GM23338 (cell line): Measurements from ENCODE around the gene TMPRSS6. TPM values are rescaled to one million over a fixed set of nuclear protein-coding genes. Genes with fewer than 3 reads are reported as not detected.

ENCODE experiments used
- ATAC-seq: fragments of 200-7000 bp; cut with Tn5 transposase; 3 replicates; pipeline ENCODE4 v1.9.1; 2020
- DNase-seq: peaks from one replicate; pipeline ENCODE4 v3.0.0-alpha.2; 2015; ENCODE audit warnings: low spot score
- H2AFZ ChIP-seq: fragments of 200-600 bp; sonication (generic); 2 replicates; pipeline ENCODE4 v1.8.0; 2016; ENCODE audit warnings: antibody characterized with exemption, mild to moderate bottlenecking, moderate library complexity
- H3F3A ChIP-seq: fragments of 200-600 bp; sonication (generic); replicated peaks from 2 replicates; pipeline ENCODE4 v1.8.0; 2017; ENCODE audit warnings: antibody characterized with exemption, mixed run types, low read depth
- H3K27ac ChIP-seq: fragments of 200-600 bp; sonication (generic); 2 replicates; pipeline ENCODE4 v1.6.1; 2016; ENCODE audit warnings: low read depth
- H3K27me3 ChIP-seq: fragments of 200-600 bp; sonication (generic); 2 replicates; pipeline ENCODE4 v1.8.0; 2016; ENCODE audit warnings: mild to moderate bottlenecking, mixed run types, moderate library complexity; ENCODE audit not compliant: insufficient read depth
- H3K36me3 ChIP-seq: fragments of 200-600 bp; sonication (generic); 2 replicates; pipeline ENCODE4 v1.8.0; 2016; ENCODE audit warnings: mild to moderate bottlenecking; ENCODE audit not compliant: insufficient read depth
- H3K4me1 ChIP-seq: fragments of 200-600 bp; sonication (generic); 2 replicates; pipeline ENCODE4 v1.8.0; 2016; ENCODE audit warnings: mild to moderate bottlenecking, moderate library complexity; ENCODE audit not compliant: insufficient read depth
- H3K4me2 ChIP-seq: fragments of 200-600 bp; sonication (generic); 2 replicates; pipeline ENCODE4 v1.7.1; 2017; ENCODE audit warnings: mixed run types
- H3K4me3 ChIP-seq: fragments of 200-600 bp; sonication (generic); 2 replicates; pipeline ENCODE4 v1.6.1; 2016; ENCODE audit warnings: mixed run types
- H3K79me2 ChIP-seq: fragments of 200-600 bp; sonication (generic); replicated peaks from 2 replicates; pipeline ENCODE4 v1.8.0; 2017; ENCODE audit warnings: mild to moderate bottlenecking; ENCODE audit not compliant: insufficient read depth
- H3K9me2 ChIP-seq: fragments of 200-600 bp; sonication (generic); 2 replicates; pipeline ENCODE4 v1.8.0; 2017; ENCODE audit not compliant: insufficient read depth
- H4K20me1 ChIP-seq: fragments of 200-600 bp; sonication (generic); replicated peaks from 2 replicates; pipeline ENCODE4 v1.8.0; 2017; ENCODE audit warnings: mild to moderate bottlenecking; ENCODE audit not compliant: insufficient read depth
- H3K27ac Mint-ChIP-seq: 2 replicates; pipeline ENCODE4 v1.8.0; 2020; ENCODE audit warnings: inconsistent platforms, mild to moderate bottlenecking, moderate library complexity, mixed read lengths
- H3K27me3 Mint-ChIP-seq: 3 replicates; pipeline ENCODE4 v1.8.0; 2022; ENCODE audit warnings: low read depth, mild to moderate bottlenecking, moderate library complexity, mixed read lengths, inconsistent platforms; ENCODE audit not compliant: insufficient read depth, poor library complexity
- H3K36me3 Mint-ChIP-seq: 3 replicates; pipeline ENCODE4 v1.8.0; 2021; ENCODE audit warnings: low read depth, mild to moderate bottlenecking, inconsistent platforms, moderate library complexity, mixed read lengths
- H3K4me1 Mint-ChIP-seq: 3 replicates; pipeline ENCODE4 v1.8.0; 2020; ENCODE audit warnings: mild to moderate bottlenecking, inconsistent platforms, mixed read lengths
- H3K4me3 Mint-ChIP-seq: 3 replicates; pipeline ENCODE4 v1.8.0; 2021; ENCODE audit warnings: moderate library complexity, mild to moderate bottlenecking, inconsistent platforms, mixed read lengths
- H3K9me3 Mint-ChIP-seq: 3 replicates; pipeline ENCODE4 v1.8.0; 2020; ENCODE audit warnings: moderate library complexity, mild to moderate bottlenecking, inconsistent platforms, mixed read lengths
- CREB1 ChIP-seq: fragments of 250-450 bp; sonication (Bioruptor Pico); IDR thresholded peaks from 2 replicates; pipeline ENCODE4 v1.5.0; 2020; ENCODE audit warnings: low read depth, mild to moderate bottlenecking, moderate library complexity
- CTCF ChIP-seq, 2 experiments: fragments of 200-600 bp in 1 of 2; sonication (generic) in 1 of 2; conservative IDR thresholded peaks; 2 replicates each; pipeline versions ENCODE4 v1.5.1 to v1.6.1; 2016 to 2017; ENCODE audit warnings: antibody characterized with exemption in 2 of 2, low read depth in 2 of 2, mild to moderate bottlenecking in 2 of 2, moderate library complexity in 1 of 2
- EZH2 ChIP-seq: fragments of 200-600 bp; sonication (generic); IDR thresholded peaks from one replicate; pipeline ENCODE4 v1.8.0; 2017; ENCODE audit warnings: antibody characterized with exemption, mild to moderate bottlenecking, low read depth; ENCODE audit not compliant: unreplicated experiment
- EZH2phosphoT487 ChIP-seq: fragments of 200-600 bp; sonication (generic); IDR thresholded peaks from one replicate; pipeline ENCODE4 v1.8.1; 2018; ENCODE audit warnings: antibody characterized with exemption; ENCODE audit not compliant: unreplicated experiment
- JUNB ChIP-seq: IDR thresholded peaks from one replicate; pipeline ENCODE4 v1.6.1; 2016; ENCODE audit warnings: antibody characterized with exemption; ENCODE audit not compliant: unreplicated experiment
- NANOG ChIP-seq: IDR thresholded peaks from 2 replicates; pipeline ENCODE4 v1.6.1; 2016; ENCODE audit warnings: antibody characterized with exemption, borderline replicate concordance
- POLR2AphosphoS5 ChIP-seq: IDR thresholded peaks from 2 replicates; pipeline ENCODE4 v1.6.1; 2016; ENCODE audit warnings: antibody characterized with exemption, low read depth
- REST ChIP-seq: IDR thresholded peaks from one replicate; pipeline ENCODE4 v1.6.1; 2018; ENCODE audit warnings: antibody characterized with exemption; ENCODE audit not compliant: unreplicated experiment
- ZNF114 ChIP-seq: fragments of 250-450 bp; sonication (Bioruptor Pico); IDR thresholded peaks from 2 replicates; pipeline ENCODE4 v1.5.0; 2020; ENCODE audit warnings: mild to moderate bottlenecking, moderate library complexity
- ZNF331 ChIP-seq: fragments of 250-450 bp; sonication (Bioruptor Pico); IDR thresholded peaks from 2 replicates; pipeline ENCODE4 v1.5.0; 2020; ENCODE audit warnings: low read depth, mild to moderate bottlenecking, moderate library complexity
- polyA plus RNA-seq: library from polyadenylated mRNA; unstranded; fragments of >200 nt; fragmentation: Nextera tagmentation; extraction: Ambion mirVana; gene quantifications from 2 replicates; pipeline ENCODE4 v1.2.1, GENCODE V29; 2016
- total RNA-seq: library from RNA; depleted of rRNA; stranded (reverse); fragments of >200 nt; shearing (Covaris generic); gene quantifications from 2 replicates; pipeline ENCODE4 v1.2.3, GENCODE V29; 2014
- TF ChIP-seq, protein P1 (sequence below): fragments of 250-450 bp; sonication (Bioruptor Pico); IDR thresholded peaks from 2 replicates; pipeline ENCODE4 v1.5.0; 2020; ENCODE audit warnings: mild to moderate bottlenecking, moderate library complexity
- TF ChIP-seq, protein P2 (sequence below): IDR thresholded peaks from 2 replicates; pipeline ENCODE4 v1.6.1; 2016; ENCODE audit warnings: antibody characterized with exemption

TMPRSS6 gene
- total and polyA plus RNA-seq, 2 experiments from 2014 or later, result 0.13 TPM; not detected in 1

DNA sequence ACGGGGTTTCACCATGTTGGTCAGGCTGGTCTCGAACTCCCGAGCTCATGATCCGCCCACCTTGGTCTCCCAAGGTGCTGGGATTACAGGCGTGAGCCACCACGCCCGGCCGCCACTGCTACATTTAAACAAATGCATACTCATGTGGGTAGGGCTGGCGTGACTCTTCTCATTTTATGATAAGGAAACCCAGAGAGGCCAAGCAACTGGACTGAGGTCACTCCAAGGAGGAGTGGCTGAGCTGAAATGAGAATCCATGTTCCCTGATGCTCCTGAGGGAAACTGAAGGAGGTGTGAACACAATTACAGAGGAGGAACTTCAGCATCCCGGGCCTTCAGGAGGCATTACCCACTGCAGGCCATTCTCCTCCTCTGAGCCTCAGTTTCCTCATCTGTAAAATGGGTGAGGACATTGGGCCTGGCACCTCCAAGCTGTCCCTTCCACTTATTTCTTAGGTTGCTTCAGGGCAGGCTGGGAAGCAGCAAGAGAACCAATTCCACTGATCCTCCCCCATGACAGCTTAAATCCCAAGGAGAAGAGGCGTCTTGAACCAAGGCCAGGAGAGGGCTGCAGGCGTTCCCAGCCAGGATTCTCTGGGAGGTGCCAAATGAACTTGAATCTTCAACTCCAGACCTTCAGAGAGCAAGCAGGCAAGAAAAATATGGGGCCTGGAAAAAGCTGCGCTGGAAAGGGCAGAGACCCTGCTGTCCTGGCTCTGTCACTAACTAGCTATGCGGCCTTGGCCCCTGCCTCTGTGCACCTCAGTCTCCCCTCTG, 93.2 kb downstream of the TMPRSS6 start:
- no peak for TF ChIP-seq REST
- TF ChIP-seq CTCF (conservative IDR thresholded peaks at IDR 0.05; ENCODE audit: low read depth in 2 of 2), result no peak
- TF ChIP-seq POLR2AphosphoS5, result no peak
- TF ChIP-seq ZNF114, result no peak
- TF ChIP-seq EZH2, result no peak
- no peak for TF ChIP-seq CREB1 (CRISPR knock-in tag)
- TF ChIP-seq JUNB, result no peak
- TF ChIP-seq ZNF331, result no peak
- no peak for TF ChIP-seq EZH2phosphoT487
- TF ChIP-seq NANOG, result no peak
- TF ChIP-seq, protein P1, sequence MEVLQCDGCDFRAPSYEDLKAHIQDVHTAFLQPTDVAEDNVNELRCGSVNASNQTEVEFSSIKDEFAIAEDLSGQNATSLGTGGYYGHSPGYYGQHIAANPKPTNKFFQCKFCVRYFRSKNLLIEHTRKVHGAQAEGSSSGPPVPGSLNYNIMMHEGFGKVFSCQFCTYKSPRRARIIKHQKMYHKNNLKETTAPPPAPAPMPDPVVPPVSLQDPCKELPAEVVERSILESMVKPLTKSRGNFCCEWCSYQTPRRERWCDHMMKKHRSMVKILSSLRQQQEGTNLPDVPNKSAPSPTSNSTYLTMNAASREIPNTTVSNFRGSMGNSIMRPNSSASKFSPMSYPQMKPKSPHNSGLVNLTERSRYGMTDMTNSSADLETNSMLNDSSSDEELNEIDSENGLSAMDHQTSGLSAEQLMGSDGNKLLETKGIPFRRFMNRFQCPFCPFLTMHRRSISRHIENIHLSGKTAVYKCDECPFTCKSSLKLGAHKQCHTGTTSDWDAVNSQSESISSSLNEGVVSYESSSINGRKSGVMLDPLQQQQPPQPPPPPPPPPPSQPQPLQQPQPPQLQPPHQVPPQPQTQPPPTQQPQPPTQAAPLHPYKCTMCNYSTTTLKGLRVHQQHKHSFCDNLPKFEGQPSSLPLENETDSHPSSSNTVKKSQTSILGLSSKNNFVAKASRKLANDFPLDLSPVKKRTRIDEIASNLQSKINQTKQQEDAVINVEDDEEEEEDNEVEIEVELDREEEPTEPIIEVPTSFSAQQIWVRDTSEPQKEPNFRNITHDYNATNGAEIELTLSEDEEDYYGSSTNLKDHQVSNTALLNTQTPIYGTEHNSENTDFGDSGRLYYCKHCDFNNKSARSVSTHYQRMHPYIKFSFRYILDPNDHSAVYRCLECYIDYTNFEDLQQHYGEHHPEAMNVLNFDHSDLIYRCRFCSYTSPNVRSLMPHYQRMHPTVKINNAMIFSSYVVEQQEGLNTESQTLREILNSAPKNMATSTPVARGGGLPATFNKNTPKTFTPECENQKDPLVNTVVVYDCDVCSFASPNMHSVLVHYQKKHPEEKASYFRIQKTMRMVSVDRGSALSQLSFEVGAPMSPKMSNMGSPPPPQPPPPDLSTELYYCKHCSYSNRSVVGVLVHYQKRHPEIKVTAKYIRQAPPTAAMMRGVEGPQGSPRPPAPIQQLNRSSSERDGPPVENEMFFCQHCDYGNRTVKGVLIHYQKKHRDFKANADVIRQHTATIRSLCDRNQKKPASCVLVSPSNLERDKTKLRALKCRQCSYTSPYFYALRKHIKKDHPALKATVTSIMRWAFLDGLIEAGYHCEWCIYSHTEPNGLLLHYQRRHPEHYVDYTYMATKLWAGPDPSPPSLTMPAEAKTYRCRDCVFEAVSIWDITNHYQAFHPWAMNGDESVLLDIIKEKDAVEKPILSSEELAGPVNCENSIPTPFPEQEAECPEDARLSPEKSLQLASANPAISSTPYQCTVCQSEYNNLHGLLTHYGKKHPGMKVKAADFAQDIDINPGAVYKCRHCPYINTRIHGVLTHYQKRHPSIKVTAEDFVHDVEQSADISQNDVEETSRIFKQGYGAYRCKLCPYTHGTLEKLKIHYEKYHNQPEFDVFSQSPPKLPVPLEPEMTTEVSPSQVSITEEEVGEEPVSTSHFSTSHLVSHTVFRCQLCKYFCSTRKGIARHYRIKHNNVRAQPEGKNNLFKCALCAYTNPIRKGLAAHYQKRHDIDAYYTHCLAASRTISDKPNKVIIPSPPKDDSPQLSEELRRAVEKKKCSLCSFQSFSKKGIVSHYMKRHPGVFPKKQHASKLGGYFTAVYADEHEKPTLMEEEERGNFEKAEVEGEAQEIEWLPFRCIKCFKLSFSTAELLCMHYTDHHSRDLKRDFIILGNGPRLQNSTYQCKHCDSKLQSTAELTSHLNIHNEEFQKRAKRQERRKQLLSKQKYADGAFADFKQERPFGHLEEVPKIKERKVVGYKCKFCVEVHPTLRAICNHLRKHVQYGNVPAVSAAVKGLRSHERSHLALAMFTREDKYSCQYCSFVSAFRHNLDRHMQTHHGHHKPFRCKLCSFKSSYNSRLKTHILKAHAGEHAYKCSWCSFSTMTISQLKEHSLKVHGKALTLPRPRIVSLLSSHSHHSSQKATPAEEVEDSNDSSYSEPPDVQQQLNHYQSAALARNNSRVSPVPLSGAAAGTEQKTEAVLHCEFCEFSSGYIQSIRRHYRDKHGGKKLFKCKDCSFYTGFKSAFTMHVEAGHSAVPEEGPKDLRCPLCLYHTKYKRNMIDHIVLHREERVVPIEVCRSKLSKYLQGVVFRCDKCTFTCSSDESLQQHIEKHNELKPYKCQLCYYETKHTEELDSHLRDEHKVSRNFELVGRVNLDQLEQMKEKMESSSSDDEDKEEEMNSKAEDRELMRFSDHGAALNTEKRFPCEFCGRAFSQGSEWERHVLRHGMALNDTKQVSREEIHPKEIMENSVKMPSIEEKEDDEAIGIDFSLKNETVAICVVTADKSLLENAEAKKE (CRISPR knock-in tag), result no peak
- TF ChIP-seq, protein P2, sequence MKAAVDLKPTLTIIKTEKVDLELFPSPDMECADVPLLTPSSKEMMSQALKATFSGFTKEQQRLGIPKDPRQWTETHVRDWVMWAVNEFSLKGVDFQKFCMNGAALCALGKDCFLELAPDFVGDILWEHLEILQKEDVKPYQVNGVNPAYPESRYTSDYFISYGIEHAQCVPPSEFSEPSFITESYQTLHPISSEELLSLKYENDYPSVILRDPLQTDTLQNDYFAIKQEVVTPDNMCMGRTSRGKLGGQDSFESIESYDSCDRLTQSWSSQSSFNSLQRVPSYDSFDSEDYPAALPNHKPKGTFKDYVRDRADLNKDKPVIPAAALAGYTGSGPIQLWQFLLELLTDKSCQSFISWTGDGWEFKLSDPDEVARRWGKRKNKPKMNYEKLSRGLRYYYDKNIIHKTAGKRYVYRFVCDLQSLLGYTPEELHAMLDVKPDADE, result no peak
- Mint-ChIP-seq H3K9me3 (no peaks in the 10 kb centered on the region; the same call in 2 of the 3 replicates), H3K4me3 (peak overlapping the region; percentile 32; the same call in 2 of the 3 replicates), H3K27me3 (peaks cover 6% of the 10 kb centered on the region), H3K36me3 (peaks cover 14% of the 10 kb centered on the region; the same call in 2 of the 3 replicates), H3K27ac (no peak overlapping the region), H3K4me1 (peaks cover 12% of the 10 kb centered on the region; the same call in 2 of the 3 replicates)
- H4K20me1 ChIP-seq, result no peaks in the 10 kb centered on the region; the same call in 1 of the 2 replicates
- peaks cover 11% of the 10 kb centered on the region; the same call in 1 of the 2 replicates for H3K4me1 ChIP-seq
- no peak for ATAC-seq
- no peak overlapping the region for H3K4me3 ChIP-seq
- peaks cover 20% of the 10 kb centered on the region for H3K79me2 ChIP-seq
- H3K27ac ChIP-seq, result no peak overlapping the region
- H3K36me3 ChIP-seq, result no peaks in the 10 kb centered on the region
- H3K27me3 ChIP-seq, result no peaks in the 10 kb centered on the region
- no peak overlapping the region for H2AFZ ChIP-seq
- H3K4me2 ChIP-seq, result no peak overlapping the region
- H3K9me2 ChIP-seq, result no peaks in the 10 kb centered on the region
- H3F3A ChIP-seq, result no peaks in the 10 kb centered on the region
- no peak for DNase-seq
